IMR-90 (cell line): ENCODE measurements around the gene THRB. TPM values are rescaled to one million over a fixed set of nuclear protein-coding genes. Genes with fewer than 3 reads are reported as not detected.

Experiments
- ATAC-seq: fragments of 200-7000 bp; cut with Tn5 transposase; 2 replicates; pipeline ENCODE4 v1.9.1; 2020; ENCODE audit warnings: low read depth, mild to moderate bottlenecking, moderate library complexity
- BruUV-seq: library from RNA; stranded (reverse); fragments of 400-500 nt; replicated peaks from 2 replicates; lab custom pipeline; 2021; lab: Mats Ljungman, UMichigan
- CTCF ChIA-PET: fragments of 300-600 bp; formaldehyde crosslinking; extraction: SDS; loops from one replicate; lab custom pipeline; 2021; ENCODE audit warnings: antibody characterized with exemption; lab: Yijun Ruan, JAX
- POLR2A ChIA-PET: fragments of 300-600 bp; sonication (Branson Sonifier 250); formaldehyde crosslinking; loops from one replicate; lab custom pipeline; 2022; ENCODE audit warnings: antibody characterized with exemption; ENCODE audit not compliant: unreplicated experiment; lab: Charles Lee
- DNase-seq: peaks from one replicate; pipeline ENCODE4 v3.0.0; 2013
- H2AFZ ChIP-seq: replicated peaks from 2 replicates; pipeline ENCODE3; 2013; ENCODE audit warnings: low read length, mild to moderate bottlenecking; ENCODE audit not compliant: poor library complexity
- H2AK5ac ChIP-seq: 2 replicates; pipeline ENCODE4 v1.6.1; 2013; ENCODE audit warnings: low read depth, low read length, inconsistent platforms
- H2AK9ac ChIP-seq: replicated peaks from 2 replicates; pipeline ENCODE3; 2013; ENCODE audit warnings: mild to moderate bottlenecking, low read depth, low read length, moderate library complexity; ENCODE audit not compliant: poor library complexity
- H2BK120ac ChIP-seq: 2 replicates; pipeline ENCODE4 v1.6.1; 2013; ENCODE audit warnings: low read depth, low read length, inconsistent platforms
- H2BK15ac ChIP-seq: 3 replicates; pipeline ENCODE4 v1.6.1; 2013; ENCODE audit warnings: low read depth, low read length, inconsistent platforms
- H2BK20ac ChIP-seq: 2 replicates; pipeline ENCODE4 v1.6.1; 2013; ENCODE audit warnings: low read depth, mild to moderate bottlenecking, inconsistent platforms, low read length, moderate library complexity
- H2BK5ac ChIP-seq: 2 replicates; pipeline ENCODE4 v1.6.1; 2013; ENCODE audit warnings: mild to moderate bottlenecking, low read depth, low read length, inconsistent platforms; ENCODE audit not compliant: poor library complexity, severe bottlenecking
- H3K14ac ChIP-seq: replicated peaks from 2 replicates; pipeline ENCODE4 v1.6.1; 2013; ENCODE audit warnings: low read depth, low read length, inconsistent platforms
- H3K18ac ChIP-seq: 2 replicates; pipeline ENCODE4 v1.6.1; 2013; ENCODE audit warnings: low read depth, low read length, control low read depth
- H3K23ac ChIP-seq: 2 replicates; pipeline ENCODE4 v1.6.1; 2013; ENCODE audit warnings: low read depth, low read length, inconsistent platforms
- H3K27ac ChIP-seq: 2 replicates; pipeline ENCODE4 v1.5.1; 2013; ENCODE audit warnings: mild to moderate bottlenecking, control low read depth, low read length; ENCODE audit not compliant: insufficient read depth
- H3K27me3 ChIP-seq: 2 replicates; pipeline ENCODE4 v1.6.1; 2013; ENCODE audit warnings: low read length; ENCODE audit not compliant: control insufficient read depth, insufficient read depth
- H3K36me3 ChIP-seq: 2 replicates; pipeline ENCODE4 v1.6.1; 2013; ENCODE audit warnings: low read length, mixed read lengths; ENCODE audit not compliant: control insufficient read depth, insufficient read depth
- H3K4ac ChIP-seq: 2 replicates; pipeline ENCODE4 v1.6.1; 2013; ENCODE audit warnings: low read depth, low read length, inconsistent platforms
- H3K4me1 ChIP-seq: 2 replicates; pipeline ENCODE4 v1.6.1; 2013; ENCODE audit warnings: low read length, mixed read lengths; ENCODE audit not compliant: control insufficient read depth, insufficient read depth
- H3K4me2 ChIP-seq: 2 replicates; pipeline ENCODE4 v1.6.1; 2013; ENCODE audit warnings: low read depth, mild to moderate bottlenecking, control low read depth, low read length, moderate library complexity
- H3K4me3 ChIP-seq: 2 replicates; pipeline ENCODE4 v1.5.1; 2013; ENCODE audit warnings: low read depth, mild to moderate bottlenecking, control low read depth, low read length, moderate library complexity; ENCODE audit not compliant: insufficient read depth
- H3K56ac ChIP-seq: 2 replicates; pipeline ENCODE4 v1.6.1; 2013; ENCODE audit warnings: low read length, inconsistent platforms; ENCODE audit not compliant: insufficient read depth; ENCODE audit errors: extremely low read depth
- H3K79me1 ChIP-seq, 2 experiments: 2 replicates each; pipeline ENCODE4 v1.6.1; 2013; ENCODE audit warnings: low read length in 2 of 2, inconsistent platforms in 1 of 2, low read depth in 1 of 2
- H3K9ac ChIP-seq: 2 replicates; pipeline ENCODE4 v1.6.1; 2013; ENCODE audit warnings: low read depth, low read length, control low read depth
- H3K9me1 ChIP-seq: 2 replicates; pipeline ENCODE4 v1.6.1; 2013; ENCODE audit warnings: low read length, inconsistent platforms; ENCODE audit not compliant: insufficient read depth
- H3K9me3 ChIP-seq: 2 replicates; pipeline ENCODE4 v1.6.1; 2013; ENCODE audit warnings: low read length; ENCODE audit not compliant: control insufficient read depth, insufficient read depth
- H4K20me1 ChIP-seq: 2 replicates; pipeline ENCODE4 v1.6.1; 2013; ENCODE audit warnings: low read length, inconsistent platforms; ENCODE audit not compliant: insufficient read depth
- H4K5ac ChIP-seq: 2 replicates; pipeline ENCODE4 v1.6.1; 2013; ENCODE audit warnings: mild to moderate bottlenecking, low read depth, low read length, control low read depth
- H4K8ac ChIP-seq, 2 experiments: 2 replicates each; pipeline ENCODE4 v1.6.1; 2013; ENCODE audit warnings: low read depth in 2 of 2, low read length in 2 of 2, control low read depth in 1 of 2, inconsistent platforms in 1 of 2
- H4K91ac ChIP-seq: 2 replicates; pipeline ENCODE4 v1.6.1; 2013; ENCODE audit warnings: low read depth, low read length, inconsistent platforms; ENCODE audit not compliant: insufficient read depth
- RFX5 ChIP-seq: IDR thresholded peaks from 2 replicates; pipeline ENCODE4 v1.8.0; 2012; ENCODE audit warnings: low read depth, mild to moderate bottlenecking, low read length, moderate library complexity
- WGBS, 2 experiments: methylation state at CpG; one replicate each; pipeline versions ENCODE4 v1.1.5 to v1.1.7; 2013; ENCODE audit warnings: missing lambda C conversion rate in 2 of 2; ENCODE audit not compliant: insufficient read length in 1 of 2; ENCODE audit errors: extremely low coverage in 2 of 2; 5-methylcytosine and 5-hydroxymethylcytosine counted together
- dilution Hi-C: fragments of 300-500 bp; cut with HindIII; formaldehyde crosslinking; loops from one replicate; pipeline ENCODE4 v1.14.3; 2018; ENCODE audit warnings: low sequenced_read_pairs; ENCODE audit not compliant: unreplicated experiment
- in situ Hi-C: fragments of 300-500 bp; cut with MboI; formaldehyde crosslinking; loops from 3 replicates; pipeline ENCODE4 v1.14.3; 2019; ENCODE audit warnings: low sequenced_read_pairs, inconsistent platforms, mixed read lengths
- intact Hi-C: fragments of 100-400 bp; cut with micrococcal nuclease; formaldehyde crosslinking; loops from 2 replicates; pipeline ENCODE4 v1.10.0; 2022
- polyA plus RNA-seq, 3 experiments: library from polyadenylated mRNA; depleted of rRNA; stranded (reverse); fragments of >200 nt; gene quantifications; 2 replicates each; pipeline ENCODE4 v1.2.3, GENCODE V29; 2012; ENCODE audit warnings: low replicate concordance in 1 of 3
- total RNA-seq: library from RNA; depleted of rRNA; stranded (reverse); fragments of >200 nt; gene quantifications from 2 replicates; pipeline ENCODE4 v1.2.3, GENCODE V29; 2012

The THRB gene
- total and polyA plus RNA-seq, 2 of the 4 experiments (the other 2 are of a cell fraction): under 0.01 TPM; not detected in 1

GRCh38 chr3:24340161-24340560 lies 154.5 kb downstream of the THRB start:
- Histone ChIP-seq H2BK20ac (no peak overlapping the region), H4K91ac (no peak overlapping the region), H4K5ac (no peak overlapping the region), H3K4ac (no peak overlapping the region), H3K18ac (no peak overlapping the region), H2AK5ac (no peak overlapping the region), H3K56ac (no peak overlapping the region), H3K79me1 (no peaks in the 10 kb centered on the region), H3K9ac (no peak overlapping the region), H4K8ac (no peak overlapping the region), H2AK9ac (no peak overlapping the region), H2BK120ac (no peak overlapping the region), H3K27ac (no peak overlapping the region), H3K9me3 (no peaks in the 10 kb centered on the region), H3K4me3 (no peak overlapping the region), H3K27me3 (no peaks in the 10 kb centered on the region; the same call in 1 of the 2 replicates), H3K23ac (no peak overlapping the region), H3K14ac (no peak overlapping the region), H2BK5ac (no peak overlapping the region), H3K36me3 (no peaks in the 10 kb centered on the region), H3K4me2 (no peak overlapping the region), H4K20me1 (no peaks in the 10 kb centered on the region), H2BK15ac (no peak overlapping the region), H2AFZ (no peak overlapping the region), H3K9me1 (no peaks in the 10 kb centered on the region), H3K4me1 (no peaks in the 10 kb centered on the region)
- ATAC-seq: no peak
- DNase-seq: no peak
- ChIA-PET CTCF (no interaction called here), POLR2A (no interaction called here)
- intact Hi-C loops (no loop called here), dilution Hi-C loops (no loop called here), in situ Hi-C loops (no loop called here)
- TF ChIP-seq RFX5: no peak
- WGBS, 2 experiments: no CpG with 5 or more reads among the region's 1 CpG
- no TSS peak for BruUV-seq
